ENCODE measurements around the gene SLC22A23.

SLC22A23 gene

GRCh38 chr6:3314621-3315467, 142.0 kb downstream of the SLC22A23 start:
- no peak for DNase-seq

- DNase-seq = no peak
Observed at GRCh38 chr6:3314176-3314575, 142.7 kb downstream of the SLC22A23 start.

- DNase-seq = no peak
Observed at GRCh38 chr6:3312604-3313231, 144.1 kb downstream of the SLC22A23 start.

GRCh38 chr6:3311826-3312225, 145.0 kb downstream of the SLC22A23 start:
- DNase-seq = no peak

- DNase-seq = no peak
Observed at GRCh38 chr6:3310703-3311102, 146.1 kb downstream of the SLC22A23 start.

- DNase-seq = no peak
Observed at GRCh38 chr6:3310051-3310448, 146.8 kb downstream of the SLC22A23 start.

- no peak for DNase-seq
Observed at GRCh38 chr6:3309391-3310050, 147.3 kb downstream of the SLC22A23 start.

- DNase-seq = no peak
Observed at GRCh38 chr6:3308106-3308505, 148.7 kb downstream of the SLC22A23 start.

- DNase-seq = no peak
Observed at GRCh38 chr6:3307436-3307835, 149.4 kb downstream of the SLC22A23 start.

- DNase-seq = no peak
Observed at GRCh38 chr6:3306848-3307247, 150.0 kb downstream of the SLC22A23 start.

- no peak for DNase-seq
Observed at GRCh38 chr6:3305831-3306230, 151.0 kb downstream of the SLC22A23 start.

- no peak for DNase-seq
Observed at GRCh38 chr6:3305216-3305565, 151.7 kb downstream of the SLC22A23 start.

- no peak for DNase-seq
Observed at GRCh38 chr6:3304500-3305215, 152.2 kb downstream of the SLC22A23 start.

- DNase-seq = no peak
Observed at GRCh38 chr6:3303795-3304411, 152.9 kb downstream of the SLC22A23 start.

GRCh38 chr6:3301506-3301905, 155.3 kb downstream of the SLC22A23 start:
- no peak for DNase-seq

- no peak for DNase-seq
Observed at GRCh38 chr6:3299221-3299620, 157.6 kb downstream of the SLC22A23 start.

- no peak for DNase-seq
Observed at GRCh38 chr6:3297909-3298308, 158.9 kb downstream of the SLC22A23 start.

- DNase-seq = no peak
Observed at GRCh38 chr6:3297006-3297405, 159.8 kb downstream of the SLC22A23 start.

GRCh38 chr6:3296537-3296936, 160.3 kb downstream of the SLC22A23 start:
- no peak for DNase-seq

- DNase-seq = no peak
Observed at GRCh38 chr6:3296078-3296477, 160.8 kb downstream of the SLC22A23 start.

- DNase-seq = no peak
Observed at GRCh38 chr6:3294921-3295871, 161.7 kb downstream of the SLC22A23 start.

GRCh38 chr6:3294396-3294795, 162.5 kb downstream of the SLC22A23 start:
- no peak for DNase-seq

All from hematopoietic multipotent progenitor cell treated with erythropoietin and hydrocortisone succinate and interleukin-3 and kit ligand, for 4 days (in vitro differentiated cells).